Neural progenitor cell (in vitro differentiated cells): ENCODE data around the gene CLCN4. TPM values are rescaled to one million over a fixed set of nuclear protein-coding genes. Genes with fewer than 3 reads are reported as not detected.

Experiments used
- DNase-seq: peaks from one replicate; pipeline ENCODE4 v3.0.0-alpha.2; 2016; ENCODE audit warnings: low spot score
- H2AFZ ChIP-seq: fragments of 200-600 bp; sonication (generic); replicated peaks from 2 replicates; pipeline ENCODE4 v1.6.1; 2016; ENCODE audit warnings: antibody characterized with exemption
- H3F3A ChIP-seq: fragments of 200-600 bp; sonication (generic); 2 replicates; pipeline ENCODE4 v1.6.1; 2016; ENCODE audit warnings: antibody characterized with exemption, low read depth
- H3K27ac ChIP-seq: fragments of 200-600 bp; sonication (generic); 2 replicates; pipeline ENCODE4 v1.5.1; 2016; ENCODE audit warnings: mild to moderate bottlenecking
- H3K27me3 ChIP-seq: fragments of 200-600 bp; sonication (generic); 2 replicates; pipeline ENCODE4 v1.6.1; 2016; ENCODE audit warnings: mild to moderate bottlenecking, moderate library complexity
- H3K36me3 ChIP-seq: fragments of 200-600 bp; sonication (generic); 2 replicates; pipeline ENCODE4 v1.5.1; 2016
- H3K4me1 ChIP-seq: fragments of 200-600 bp; sonication (generic); 2 replicates; pipeline ENCODE4 v1.6.1; 2016; ENCODE audit warnings: mixed run types
- H3K4me2 ChIP-seq: fragments of 200-600 bp; sonication (generic); 2 replicates; pipeline ENCODE4 v1.6.1; 2016
- H3K4me3 ChIP-seq: fragments of 200-600 bp; sonication (generic); 2 replicates; pipeline ENCODE4 v1.5.1; 2016
- H3K79me2 ChIP-seq: fragments of 200-600 bp; sonication (generic); 2 replicates; pipeline ENCODE4 v1.6.1; 2016; ENCODE audit warnings: low read depth
- H3K9ac ChIP-seq: fragments of 200-600 bp; sonication (generic); 2 replicates; pipeline ENCODE4 v1.6.1; 2016
- H3K9me3 ChIP-seq: fragments of 200-600 bp; sonication (generic); 2 replicates; pipeline ENCODE4 v1.5.1; 2016; ENCODE audit warnings: low read depth
- H4K20me1 ChIP-seq: fragments of 200-600 bp; sonication (generic); 2 replicates; pipeline ENCODE4 v1.6.1; 2016; ENCODE audit warnings: low read depth
- H3K27ac Mint-ChIP-seq: 3 replicates; pipeline ENCODE4 v1.8.0; 2021; ENCODE audit warnings: mixed read lengths
- H3K27me3 Mint-ChIP-seq: 2 replicates; pipeline ENCODE4 v1.8.0; 2022; ENCODE audit warnings: low read depth, mild to moderate bottlenecking, inconsistent platforms, moderate library complexity, mixed read lengths; ENCODE audit not compliant: insufficient read depth
- H3K36me3 Mint-ChIP-seq: 3 replicates; pipeline ENCODE4 v1.8.0; 2021; ENCODE audit warnings: mixed read lengths
- H3K4me1 Mint-ChIP-seq: 3 replicates; pipeline ENCODE4 v1.8.0; 2021; ENCODE audit warnings: mixed read lengths
- H3K4me3 Mint-ChIP-seq: 3 replicates; pipeline ENCODE4 v1.8.0; 2021; ENCODE audit warnings: mild to moderate bottlenecking, moderate library complexity, mixed read lengths
- H3K9me3 Mint-ChIP-seq: 3 replicates; pipeline ENCODE4 v1.8.0; 2020; ENCODE audit warnings: mixed read lengths
- CTCF ChIP-seq: fragments of 200-600 bp; sonication (generic); IDR thresholded peaks from 2 replicates; pipeline ENCODE4 v1.5.1; 2017; ENCODE audit warnings: antibody characterized with exemption, mild to moderate bottlenecking
- EZH2 ChIP-seq: fragments of 200-600 bp; sonication (generic); IDR thresholded peaks from 2 replicates; pipeline ENCODE4 v1.6.1; 2017; ENCODE audit warnings: antibody characterized with exemption, mild to moderate bottlenecking, moderate library complexity
- EZH2phosphoT487 ChIP-seq: fragments of 200-600 bp; sonication (generic); IDR thresholded peaks from 2 replicates; pipeline ENCODE4 v1.6.1; 2017; ENCODE audit warnings: antibody characterized with exemption
- total RNA-seq: library from RNA; depleted of rRNA; stranded (reverse); fragments of >200 nt; gene quantifications from 2 replicates; pipeline ENCODE4 v1.2.3, GENCODE V29; 2015; ENCODE audit warnings: low replicate concordance

The CLCN4 gene
- total RNA-seq, 1 donor from 2014 or later, result 6.6 TPM

GRCh38 chrX:10174810-10175209, 18.0 kb downstream of the CLCN4 start:
- H3K4me1 Mint-ChIP-seq, result peaks cover 23% of the 10 kb centered on the region
- no peaks in the 10 kb centered on the region for H4K20me1 ChIP-seq
- peaks cover 10% of the 10 kb centered on the region for H3K36me3 Mint-ChIP-seq
- no peak overlapping the region for H3K4me3 Mint-ChIP-seq
- no peak overlapping the region for H2AFZ ChIP-seq
- H3K9me3 ChIP-seq, result no peaks in the 10 kb centered on the region
- no peak overlapping the region for H3K4me2 ChIP-seq
- H3K4me1 ChIP-seq, result no peaks in the 10 kb centered on the region
- H3K79me2 ChIP-seq, result no peaks in the 10 kb centered on the region
- H3K27me3 ChIP-seq, result no peaks in the 10 kb centered on the region
- TF ChIP-seq EZH2phosphoT487, result no peak
- TF ChIP-seq EZH2, result no peak
- no peak for TF ChIP-seq CTCF
- H3K36me3 ChIP-seq, result no peaks in the 10 kb centered on the region
- peaks cover 14% of the 10 kb centered on the region for H3K9me3 Mint-ChIP-seq
- no peak overlapping the region for H3K27ac ChIP-seq
- no peak for DNase-seq
- no peak overlapping the region for H3K4me3 ChIP-seq
- peaks cover 9% of the 10 kb centered on the region for H3K27me3 Mint-ChIP-seq
- no peaks in the 10 kb centered on the region for H3F3A ChIP-seq
- no peak overlapping the region for H3K9ac ChIP-seq
- no peak overlapping the region for H3K27ac Mint-ChIP-seq

- Mint-ChIP-seq H3K4me1 (peaks cover 23% of the 10 kb centered on the region), H3K36me3 (peaks cover 10% of the 10 kb centered on the region), H3K4me3 (no peak overlapping the region), H3K27ac (no peak overlapping the region), H3K27me3 (peaks cover 9% of the 10 kb centered on the region), H3K9me3 (peaks cover 14% of the 10 kb centered on the region)
- no peaks in the 10 kb centered on the region for H3K27me3 ChIP-seq
- H3K4me1 ChIP-seq, result no peaks in the 10 kb centered on the region
- no peak overlapping the region for H3K27ac ChIP-seq
- TF ChIP-seq CTCF, result no peak
- TF ChIP-seq EZH2, result no peak
- no peak for TF ChIP-seq EZH2phosphoT487
- H3K4me2 ChIP-seq, result no peak overlapping the region
- no peaks in the 10 kb centered on the region for H3K36me3 ChIP-seq
- no peak overlapping the region for H3K9ac ChIP-seq
- no peaks in the 10 kb centered on the region for H3F3A ChIP-seq
- H3K79me2 ChIP-seq, result no peaks in the 10 kb centered on the region
- no peak overlapping the region for H2AFZ ChIP-seq
- H3K9me3 ChIP-seq, result no peaks in the 10 kb centered on the region
- H3K4me3 ChIP-seq, result no peak overlapping the region
- DNase-seq, result no peak
- H4K20me1 ChIP-seq, result no peaks in the 10 kb centered on the region
Measured at GRCh38 chrX:10175319-10175871, 18.6 kb downstream of the CLCN4 start.

- no peak overlapping the region for H3K27ac Mint-ChIP-seq
- no peak for DNase-seq
Measured at GRCh38 chrX:10176121-10177003, 19.6 kb downstream of the CLCN4 start.

More at GRCh38 chrX:10176121-10177003, 19.6 kb downstream of the CLCN4 start:
- Histone ChIP-seq H3K27me3 (no peaks in the 10 kb centered on the region), H3K9ac (no peak overlapping the region), H4K20me1 (no peaks in the 10 kb centered on the region), H3K4me1 (no peaks in the 10 kb centered on the region), H3K27ac (no peak overlapping the region), H3K79me2 (no peaks in the 10 kb centered on the region), H2AFZ (no peak overlapping the region), H3K9me3 (no peaks in the 10 kb centered on the region), H3K4me2 (no peak overlapping the region), H3F3A (no peaks in the 10 kb centered on the region), H3K36me3 (no peaks in the 10 kb centered on the region), H3K4me3 (no peak overlapping the region)
- H3K9me3 Mint-ChIP-seq, result peaks cover 14% of the 10 kb centered on the region
- H3K27me3 Mint-ChIP-seq, result peaks cover 7% of the 10 kb centered on the region
- TF ChIP-seq EZH2 (no peak), EZH2phosphoT487 (no peak), CTCF (no peak)
- H3K4me1 Mint-ChIP-seq, result peaks cover 23% of the 10 kb centered on the region
- H3K36me3 Mint-ChIP-seq, result peaks cover 10% of the 10 kb centered on the region
- no peak overlapping the region for H3K4me3 Mint-ChIP-seq
